ENCODE data around the gene SLC25A26.

SLC25A26 gene

DNA sequence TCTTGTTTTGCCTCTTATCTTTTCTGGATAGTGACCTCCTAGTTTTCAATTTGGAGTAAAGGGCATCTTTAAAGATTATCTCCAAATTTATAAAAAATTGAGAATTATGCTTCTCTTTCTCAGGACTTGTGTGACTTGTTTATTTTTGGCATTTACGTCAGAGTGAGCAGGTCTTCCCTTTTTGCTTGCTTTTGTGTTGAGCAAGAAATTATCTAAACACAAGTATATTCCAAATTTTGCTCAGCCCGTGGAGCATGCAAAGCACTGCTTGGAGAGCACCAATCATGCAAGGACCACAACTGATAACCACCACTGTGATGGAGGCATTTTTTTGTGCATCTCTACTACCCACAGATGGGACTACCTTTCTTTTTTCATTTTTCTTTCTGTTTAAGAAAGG, 7.1 kb downstream of the SLC25A26 start:
- no peak for DNase-seq

DNA sequence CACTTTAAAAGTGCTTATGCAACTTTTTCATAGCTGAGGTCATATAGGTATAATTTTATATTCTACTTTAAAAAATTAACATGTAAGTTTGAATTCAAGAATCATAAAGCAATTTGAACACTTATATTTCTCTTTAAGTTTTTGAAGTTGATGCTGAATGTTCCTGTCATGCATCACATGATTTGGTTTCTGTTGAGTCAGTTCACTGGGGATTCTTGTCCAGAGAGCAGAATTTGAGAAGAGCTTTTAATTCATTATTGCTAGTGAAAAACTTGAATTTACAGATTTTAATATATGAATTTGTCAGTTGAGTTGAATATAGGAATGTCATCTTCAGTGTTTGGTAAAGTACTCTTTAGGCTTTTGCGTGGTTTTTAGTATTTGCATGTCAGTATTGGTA, 7.9 kb downstream of the SLC25A26 start:
- no peak for DNase-seq

DNA sequence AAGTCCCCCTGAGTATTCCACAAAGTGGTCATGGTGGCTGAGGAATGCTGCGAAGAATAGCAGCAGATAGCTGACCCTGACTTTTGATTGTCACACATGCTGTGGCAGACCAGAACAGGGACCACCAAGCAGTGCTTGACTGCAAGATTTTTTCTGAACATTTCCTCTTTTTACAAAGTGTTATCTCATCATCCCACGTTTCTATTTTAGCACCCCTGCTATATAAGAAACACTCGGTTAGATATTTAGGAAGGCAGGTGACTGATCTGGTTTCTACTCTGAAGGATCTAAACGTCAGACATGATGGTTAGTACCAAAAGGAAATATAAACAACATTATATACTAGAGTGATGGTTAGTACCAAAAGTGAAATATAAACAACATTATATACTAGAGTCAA, 9.1 kb downstream of the SLC25A26 start:
- no peak for DNase-seq

DNA sequence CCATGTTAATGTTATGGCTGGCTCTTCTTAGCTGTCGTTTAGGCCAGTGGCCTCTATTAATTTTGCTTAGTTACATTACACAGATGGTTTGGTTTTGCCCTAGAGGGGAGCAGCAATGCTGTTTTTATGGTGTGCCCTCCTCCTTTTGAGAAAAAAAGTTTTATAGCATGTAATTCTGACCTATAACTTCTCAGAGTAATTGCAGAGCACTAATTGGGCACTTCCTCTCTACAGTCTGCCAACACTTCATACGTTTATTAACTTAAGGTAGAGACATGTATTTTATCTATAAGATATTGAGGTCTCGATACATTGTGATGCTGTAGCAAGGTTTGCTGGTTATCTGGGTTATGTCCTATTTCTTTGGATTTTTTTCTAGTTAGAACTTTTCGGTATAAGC, 12.2 kb downstream of the SLC25A26 start:
- DNase-seq, result no peak

DNA sequence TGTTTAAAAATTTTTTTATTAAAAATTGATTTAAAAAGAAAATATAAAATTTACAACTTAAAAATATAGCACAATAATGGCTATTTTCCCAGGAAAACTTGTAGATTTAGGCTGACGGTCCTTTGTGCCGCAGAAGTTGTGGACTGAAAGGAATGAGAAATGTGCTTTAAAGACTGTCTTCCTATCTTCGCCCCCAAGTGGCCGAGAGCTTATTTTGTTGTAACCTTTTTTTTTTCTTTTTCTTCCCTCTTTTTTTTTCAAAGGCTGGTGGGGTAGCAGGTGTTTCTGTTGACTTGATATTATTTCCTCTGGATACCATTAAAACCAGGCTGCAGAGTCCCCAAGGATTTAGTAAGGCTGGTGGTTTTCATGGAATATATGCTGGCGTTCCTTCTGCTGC, 15.5 kb downstream of the SLC25A26 start:
- DNase-seq, result peak; percentile 2

DNA sequence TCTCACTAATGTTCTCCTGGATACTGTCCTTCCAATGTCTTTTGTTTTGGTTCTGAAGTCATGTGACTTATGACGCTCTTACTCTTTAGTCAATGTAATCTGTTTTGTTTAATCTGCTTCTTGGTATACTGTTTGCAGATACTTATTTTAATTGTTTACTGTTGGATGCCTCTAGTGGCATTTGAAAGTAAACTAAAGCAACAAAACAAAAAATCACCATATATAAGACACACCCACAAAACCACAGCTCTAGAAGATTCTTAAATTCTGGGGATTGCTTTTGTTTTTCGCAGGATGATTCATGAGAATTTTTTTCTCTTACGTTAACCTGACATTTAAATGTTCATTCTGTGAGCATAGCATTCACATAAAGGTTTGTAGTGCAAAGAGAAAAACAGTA, 16.8 kb downstream of the SLC25A26 start:
- no peak for DNase-seq

DNA sequence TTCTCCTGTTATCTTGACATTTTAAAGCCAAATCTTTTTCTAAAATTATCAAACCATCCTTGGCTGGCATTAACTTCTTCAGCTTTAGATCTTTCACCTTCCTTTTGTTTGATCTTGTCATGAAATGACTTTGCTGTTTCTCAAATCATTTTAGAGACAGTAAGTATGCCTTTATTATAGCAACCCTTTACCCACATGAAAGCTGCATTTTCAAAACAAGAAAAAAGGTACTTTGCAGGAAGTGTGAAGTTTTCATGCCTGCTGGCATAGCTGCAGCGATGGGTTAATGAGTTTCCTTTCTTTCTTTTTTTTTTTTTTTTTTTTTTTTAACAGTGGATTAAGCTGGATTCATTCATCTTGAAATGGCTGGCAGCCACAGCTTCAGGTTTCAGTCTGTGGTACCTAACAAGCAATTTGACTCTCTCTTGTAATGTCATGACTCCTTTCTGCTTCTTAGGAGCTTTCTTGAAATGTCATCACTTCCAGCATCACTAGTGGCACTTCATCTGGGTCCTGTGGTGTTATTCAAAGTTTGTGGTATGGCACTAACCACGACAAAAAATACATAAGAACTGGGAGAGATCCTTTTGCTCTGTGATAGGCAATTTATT, 18.8 kb downstream of the SLC25A26 start:
- DNase-seq, result no peak

DNA sequence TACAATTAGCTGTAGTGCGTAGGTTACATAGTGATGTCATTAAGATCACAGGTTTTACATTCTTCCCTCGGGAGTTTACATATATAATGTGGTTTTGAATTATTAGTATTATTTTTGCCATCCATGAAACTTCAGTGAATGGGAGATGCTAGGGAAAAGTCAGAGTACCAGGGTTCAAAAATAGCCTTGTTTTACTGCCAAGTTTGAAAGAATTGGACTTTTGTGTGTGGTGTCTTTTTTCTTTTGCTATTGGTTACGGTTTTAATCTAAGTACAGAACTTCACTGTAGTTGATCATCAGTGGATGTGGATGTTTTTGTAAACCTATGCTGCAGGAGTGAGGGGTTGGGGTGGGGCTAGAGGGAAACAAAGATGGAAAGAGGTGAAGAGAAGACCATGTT, 20.7 kb downstream of the SLC25A26 start:
- no peak for DNase-seq

DNA sequence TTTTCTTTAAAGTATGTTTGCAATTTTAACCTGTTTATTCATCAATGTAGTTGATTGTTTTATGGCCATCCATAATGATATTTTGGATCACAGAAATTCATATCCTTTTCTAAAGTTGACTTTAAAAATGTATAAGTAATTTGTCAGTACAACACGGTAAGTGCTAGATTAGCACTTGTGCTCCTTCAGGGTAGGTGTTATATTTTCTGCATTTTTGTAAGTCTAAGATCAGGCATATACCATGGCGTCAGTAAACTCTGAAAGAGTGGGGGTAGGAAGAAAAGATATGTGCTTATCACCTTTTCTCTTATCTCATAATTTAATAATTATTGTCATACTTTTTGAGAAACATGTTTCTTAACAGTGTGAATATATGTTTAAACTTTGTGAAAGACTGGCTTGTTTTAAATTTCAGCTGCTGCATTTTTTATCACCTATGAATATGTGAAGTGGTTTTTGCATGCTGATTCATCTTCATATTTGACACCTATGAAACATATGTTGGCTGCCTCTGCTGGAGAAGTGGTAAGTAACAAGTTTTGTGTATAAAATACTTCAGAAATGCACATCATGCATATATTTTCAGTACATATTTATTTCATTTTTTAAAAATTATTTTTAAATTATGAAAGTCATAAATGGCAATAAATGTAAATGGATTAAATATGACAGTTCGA, 22.1 kb downstream of the SLC25A26 start:
- no peak for DNase-seq

DNA sequence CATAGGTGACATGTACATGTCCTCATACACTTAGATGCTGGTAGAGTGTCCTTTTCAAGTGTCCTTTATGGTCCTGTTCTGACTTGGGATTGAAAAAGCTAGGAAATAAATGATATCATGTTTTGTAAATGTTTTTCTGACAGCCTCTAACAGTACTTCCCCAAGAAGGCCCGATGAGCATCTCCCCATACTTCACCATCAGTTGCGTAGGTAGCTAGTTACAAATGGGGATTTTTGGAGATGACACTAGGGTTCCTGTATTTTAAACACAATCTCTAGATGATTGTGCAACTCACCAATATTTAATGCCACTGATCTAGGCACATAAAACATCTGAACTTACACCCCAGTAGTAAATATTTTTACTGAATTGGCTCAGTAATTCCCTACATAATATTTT, 27.8 kb downstream of the SLC25A26 start:
- no peak for DNase-seq

DNA sequence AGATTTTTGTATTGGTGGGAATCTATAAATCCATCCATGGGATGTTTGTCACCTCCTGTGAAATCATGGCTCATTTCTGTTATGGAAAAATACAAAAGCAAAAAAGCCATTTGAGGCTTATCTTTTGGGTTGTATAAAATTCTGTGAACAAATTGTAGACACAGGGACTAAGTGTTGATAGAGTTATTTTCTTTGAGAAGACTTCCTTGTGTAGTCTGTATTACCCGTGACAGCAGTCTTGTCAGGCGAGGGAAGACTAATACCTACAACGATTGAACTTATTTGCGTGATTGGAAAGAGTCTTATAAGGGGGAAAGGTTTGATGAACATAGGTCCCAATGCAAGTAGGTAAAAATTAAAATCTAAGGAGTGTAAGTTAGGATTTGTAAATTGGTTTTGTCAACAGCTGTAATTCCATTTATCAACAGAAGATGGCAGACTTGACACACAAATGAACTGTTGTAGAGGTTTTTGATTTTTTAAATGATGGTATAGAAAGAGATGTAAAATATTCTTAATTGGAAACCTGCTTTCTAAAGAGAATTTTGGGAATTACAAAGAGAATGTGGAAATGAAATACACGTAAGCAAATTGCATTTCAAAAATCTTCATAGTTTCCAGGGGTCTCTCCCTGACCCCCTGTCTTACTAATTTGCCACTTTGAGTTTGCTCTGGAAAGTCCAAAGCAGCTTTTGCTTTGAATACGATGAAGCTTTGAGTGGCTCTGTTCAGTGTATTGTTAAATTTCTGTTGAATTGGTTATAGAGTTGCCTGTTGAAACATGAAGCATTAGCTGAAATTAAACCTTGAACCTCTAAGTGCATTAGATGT, 33.2 kb downstream of the SLC25A26 start:
- no peak for DNase-seq

DNA sequence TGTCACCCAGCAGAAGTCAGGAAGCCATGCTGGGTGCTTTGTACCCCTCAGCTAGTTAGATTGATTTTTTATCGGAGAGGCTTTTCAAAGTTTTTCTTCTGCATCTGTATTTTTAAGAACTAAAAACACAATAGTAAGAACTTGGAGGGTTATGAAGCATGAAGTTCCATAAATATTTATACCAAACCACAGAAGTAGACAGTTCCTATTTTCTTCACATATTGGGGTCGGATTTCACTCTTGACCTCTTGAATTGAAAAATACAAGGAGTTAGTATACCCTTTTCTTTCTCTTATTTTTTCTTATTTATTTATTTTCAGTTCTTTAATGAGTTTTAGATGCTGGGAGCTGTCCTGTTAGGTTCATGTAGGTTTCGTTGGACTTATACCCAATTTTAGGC, 35.1 kb downstream of the SLC25A26 start:
- no peak for DNase-seq

DNA sequence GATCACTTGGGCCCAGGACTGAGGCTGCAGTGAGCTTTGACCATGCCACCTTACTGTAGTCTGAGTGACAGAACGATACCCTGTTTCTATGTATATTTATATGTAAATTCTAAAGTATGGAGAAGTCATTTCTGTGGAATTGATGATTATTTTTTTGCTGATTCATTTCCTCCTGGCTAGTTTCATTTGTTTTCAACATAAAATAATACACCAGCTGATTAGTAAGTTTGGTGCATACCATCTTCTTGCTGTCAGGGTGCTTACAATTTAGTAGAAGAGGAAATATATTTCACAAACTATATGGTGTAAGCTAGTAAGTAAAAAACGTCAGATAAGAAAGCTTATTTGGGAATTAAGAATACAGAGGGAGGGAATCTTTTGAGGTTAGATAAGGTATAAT, 36.0 kb downstream of the SLC25A26 start:
- no peak for DNase-seq

DNA sequence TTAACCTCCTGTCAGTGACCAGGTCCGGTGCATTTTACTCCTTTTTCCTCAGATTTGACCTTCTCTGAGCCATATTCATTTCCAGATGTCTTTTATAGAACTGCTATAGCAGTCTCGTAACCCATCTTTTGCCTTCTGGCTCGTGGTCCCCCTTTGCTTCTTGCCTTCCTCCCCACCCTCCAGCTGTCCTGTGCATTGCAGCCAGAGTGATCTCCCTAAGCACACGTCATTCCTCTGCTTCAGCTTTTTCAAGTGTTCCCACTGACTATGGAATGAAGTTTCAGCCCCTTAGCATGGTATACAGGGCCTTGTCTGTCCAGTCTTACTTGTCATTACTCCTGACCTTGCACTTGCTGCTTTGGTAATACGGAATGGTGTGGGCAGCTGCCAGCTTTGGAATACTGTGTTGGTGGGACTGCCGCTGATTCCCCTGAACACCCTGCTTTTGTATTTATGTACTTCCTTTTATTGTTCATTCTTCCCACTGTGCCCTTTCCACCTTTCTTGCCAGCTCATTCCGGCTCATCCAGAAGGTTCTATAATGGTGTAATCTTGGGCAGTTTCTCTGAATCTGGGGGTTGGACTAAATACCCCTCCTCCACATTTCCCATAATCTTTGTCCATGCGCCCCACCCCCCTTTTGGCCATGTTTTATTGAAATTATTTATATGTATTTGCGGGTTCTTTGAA, 38.9 kb downstream of the SLC25A26 start:
- no peak for DNase-seq

DNA sequence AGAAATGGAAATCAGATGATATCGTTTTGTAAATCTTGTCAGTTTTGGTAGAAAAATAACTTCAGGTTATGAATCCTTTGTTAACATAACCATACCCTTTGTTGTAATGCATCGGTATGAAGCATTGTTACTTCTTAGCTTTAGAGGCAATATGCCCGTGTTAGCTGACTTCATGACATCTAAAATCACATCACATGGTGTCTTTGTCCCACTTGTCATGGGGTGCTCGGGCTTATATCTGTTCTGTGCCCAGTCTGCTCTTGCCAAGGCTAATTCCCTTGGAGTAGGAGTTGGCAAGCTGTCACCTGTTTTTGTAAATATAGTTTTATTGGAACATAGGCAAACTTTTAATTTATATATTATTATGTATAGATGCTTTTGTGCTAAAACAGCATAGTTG, 39.6 kb downstream of the SLC25A26 start:
- DNase-seq, result no peak

DNA sequence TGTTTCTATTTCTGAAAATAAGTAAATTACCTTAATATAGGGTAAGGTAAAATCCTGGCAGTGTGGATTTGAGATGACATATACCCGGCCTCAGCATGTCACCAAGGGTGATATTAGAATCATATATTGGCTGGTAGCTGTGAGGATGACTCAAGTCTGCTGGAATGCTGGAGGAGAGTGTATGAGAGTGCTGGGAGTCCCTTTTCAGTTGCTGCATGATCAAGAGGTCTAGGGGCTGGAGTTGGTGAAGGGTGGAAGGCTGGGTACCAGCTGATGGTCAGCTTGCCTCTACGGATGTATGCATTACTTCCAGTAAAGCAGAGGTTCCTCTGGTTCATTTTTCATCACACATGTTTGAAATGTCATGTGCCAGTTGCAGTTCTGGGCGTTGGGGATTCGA, 40.6 kb downstream of the SLC25A26 start:
- DNase-seq, result no peak

DNA sequence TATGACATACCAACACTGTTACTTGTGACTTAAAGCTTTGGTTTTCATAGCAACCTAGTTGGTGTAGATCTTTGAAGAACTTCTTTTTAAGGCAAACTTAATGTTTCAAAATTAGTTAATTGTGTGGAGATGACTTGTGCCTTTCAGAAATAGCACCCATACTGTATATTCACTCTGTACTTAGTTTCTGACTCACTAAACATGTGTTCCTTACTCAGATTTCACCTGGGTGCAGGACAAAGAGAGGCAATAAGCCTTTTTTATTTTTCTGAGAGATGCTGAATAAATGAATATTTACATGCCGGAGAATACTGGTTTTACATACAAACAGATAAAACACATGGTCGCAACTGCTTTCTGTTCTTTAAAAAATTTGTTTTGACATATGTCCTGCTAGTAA, 44.8 kb downstream of the SLC25A26 start:
- DNase-seq, result no peak

DNA sequence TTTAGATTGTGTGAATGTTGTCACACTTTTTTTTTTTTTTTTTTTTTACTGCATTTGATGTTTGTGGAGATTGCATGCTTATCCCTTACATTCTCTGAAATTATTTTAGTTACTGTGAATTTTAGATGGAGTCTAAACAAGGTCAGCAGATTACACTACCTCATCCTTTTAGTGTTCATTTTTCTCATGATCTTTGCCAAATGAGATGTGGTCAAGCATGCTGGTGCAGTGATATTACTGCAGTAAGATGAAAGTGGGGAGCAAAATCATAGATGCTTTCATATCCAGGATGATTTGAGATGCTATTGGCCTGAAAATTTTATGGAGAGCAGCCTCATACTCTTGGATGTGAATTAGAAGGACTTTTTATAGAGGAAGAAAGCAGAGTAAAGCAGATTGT, 45.8 kb downstream of the SLC25A26 start:
- DNase-seq, result no peak

DNA sequence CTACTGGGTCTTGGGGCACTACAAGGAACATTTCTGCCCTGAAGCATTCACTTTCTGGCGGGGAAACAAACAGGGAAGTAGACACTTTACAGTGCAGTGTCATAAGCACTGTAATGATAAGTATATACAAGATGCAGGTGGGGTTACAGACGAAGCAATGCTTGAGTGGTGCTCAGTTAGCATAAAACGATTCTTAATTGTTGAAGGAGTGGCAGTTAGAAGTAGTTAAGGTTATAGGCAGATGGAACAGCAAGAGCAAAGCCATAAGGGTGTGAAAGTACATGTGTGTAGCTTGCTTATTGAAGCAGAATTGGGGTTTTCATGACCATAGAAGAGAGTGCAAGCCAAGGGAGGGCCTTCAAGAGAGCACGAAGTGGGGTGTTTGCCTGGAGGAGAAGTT, 46.2 kb downstream of the SLC25A26 start:
- no peak for DNase-seq

DNA sequence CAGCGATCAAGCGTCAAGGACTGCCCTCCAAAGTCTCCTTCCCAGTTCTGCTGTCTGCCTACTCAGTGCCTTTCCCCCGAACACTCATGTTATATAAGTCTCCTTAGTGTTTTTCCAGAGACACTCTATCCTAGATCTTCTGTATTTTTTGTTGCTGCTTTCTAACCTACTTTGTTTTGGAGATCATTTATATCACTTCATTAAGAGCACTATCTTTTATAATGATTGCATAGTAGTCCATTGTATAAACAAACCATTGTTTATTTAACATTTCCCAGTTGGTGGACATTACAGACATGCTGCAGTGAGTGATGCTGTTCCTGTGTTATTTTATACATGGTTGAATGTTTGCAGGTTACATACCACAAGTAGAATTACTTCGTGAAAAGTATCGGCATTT, 47.1 kb downstream of the SLC25A26 start:
- DNase-seq, result no peak

DNA sequence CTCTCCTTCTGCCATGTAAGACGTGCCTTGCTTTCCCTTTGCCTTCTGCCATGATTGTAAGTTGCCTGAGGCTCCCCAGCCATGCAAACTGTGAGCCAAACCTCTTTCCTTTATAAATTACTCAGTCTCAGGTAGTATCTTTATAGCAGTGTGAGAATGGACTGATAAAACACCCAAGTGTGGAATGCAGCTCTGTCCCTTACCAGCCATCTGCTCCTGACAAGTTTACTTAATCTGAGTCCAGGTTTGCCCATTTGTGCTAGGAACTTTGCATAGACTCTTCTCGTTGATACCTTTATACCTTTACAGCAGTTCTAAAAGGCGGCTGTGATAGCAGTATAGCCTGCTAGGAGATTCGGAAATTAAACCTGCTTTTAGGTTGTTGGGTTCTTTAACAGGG, 48.1 kb downstream of the SLC25A26 start:
- DNase-seq, result no peak

DNA sequence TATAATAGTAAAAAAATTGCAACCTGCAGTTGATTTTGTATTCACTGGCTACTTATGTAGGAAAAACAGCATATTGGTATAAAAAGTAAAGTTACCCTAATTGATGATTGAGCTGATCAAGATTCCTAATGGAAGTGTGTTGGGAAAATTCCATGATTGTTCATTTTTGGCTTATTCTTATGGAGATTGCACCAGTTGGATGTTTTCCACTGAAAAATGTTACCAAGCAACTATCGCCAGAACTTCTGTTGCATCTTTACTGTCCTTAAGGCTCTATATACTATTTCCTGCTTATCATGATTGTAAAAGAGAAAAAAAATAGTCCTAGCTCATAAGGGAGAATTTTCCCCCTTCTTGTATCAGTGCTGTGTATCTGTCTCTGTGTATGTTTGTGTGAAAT, 48.6 kb downstream of the SLC25A26 start:
- no peak for DNase-seq

DNA sequence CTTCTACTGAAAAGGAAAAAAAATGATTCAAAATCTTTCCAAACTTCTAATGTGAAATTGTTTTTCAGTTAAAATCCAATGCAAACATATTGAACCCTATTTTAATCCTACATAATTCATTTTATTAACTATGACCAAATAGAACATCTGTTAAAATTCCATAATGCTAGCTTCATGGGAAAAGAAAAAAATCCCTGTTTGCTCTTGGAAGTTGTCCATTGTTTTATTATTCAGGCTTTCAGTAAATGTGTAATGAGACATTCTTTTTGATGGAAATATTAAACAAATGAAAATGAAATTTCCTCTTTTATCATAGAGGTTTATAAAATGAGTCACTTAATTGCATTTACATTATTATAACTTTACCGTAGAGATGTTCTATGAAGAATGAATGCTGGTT, 49.5 kb downstream of the SLC25A26 start:
- DNase-seq, result no peak

DNA sequence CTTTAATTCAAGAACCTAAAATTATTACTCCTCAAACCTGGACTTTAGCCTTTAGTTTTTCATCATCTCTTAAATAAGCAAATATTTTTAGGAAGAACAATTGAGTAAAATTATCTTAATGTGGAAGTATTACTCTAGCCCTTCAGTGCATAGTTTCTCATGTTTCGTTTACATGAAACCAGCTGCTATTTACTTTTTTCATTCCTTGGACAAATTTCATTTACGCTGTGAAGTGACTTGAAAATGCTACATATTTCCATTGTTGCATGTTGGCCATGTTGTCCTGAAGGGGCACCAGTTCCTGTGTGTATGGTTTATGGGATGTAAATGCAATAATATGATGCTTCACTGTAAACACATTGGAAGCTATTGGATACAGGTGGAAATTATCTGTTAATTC, 49.9 kb downstream of the SLC25A26 start:
- no peak for DNase-seq

Data from NCI-H2227 treated with DMSO at 0.1 percent for 48 hours (cell line).